HK-2 (cell line): ENCODE data around the gene TNRC6B.
A peak's percentile ranks its signal among the peaks of the same experiment; 100 is the strongest.
"Not testable (repeated sequence)": the region's sequence is repeated elsewhere in the genome, so short reads cannot be mapped to it uniquely, and the experiment has no call there.

ENCODE experiments used
- DNase-seq: peaks from one replicate; pipeline ENCODE4 v3.0.0-alpha.2; 2018; ENCODE audit not compliant: unreplicated experiment

TNRC6B gene

GRCh38 chr22:40347300-40347699, 169.6 kb downstream of the TNRC6B start:
- no peak for DNase-seq

- peak; percentile 28 for DNase-seq
These were observed 170.4 kb downstream of the TNRC6B start for GRCh38 chr22:40348025-40348658.

GRCh38 chr22:40352763-40353162, 175.0 kb downstream of the TNRC6B start:
- no peak for DNase-seq

- DNase-seq = no peak
These were observed 183.4 kb downstream of the TNRC6B start for GRCh38 chr22:40361100-40361499.

- DNase-seq = no peak
These were observed 185.3 kb downstream of the TNRC6B start for GRCh38 chr22:40363059-40363458.

GRCh38 chr22:40364431-40364830, 186.7 kb downstream of the TNRC6B start:
- no peak for DNase-seq

GRCh38 chr22:40366068-40366467, 188.3 kb downstream of the TNRC6B start:
- no peak for DNase-seq

- DNase-seq = no peak
These were observed 189.6 kb downstream of the TNRC6B start for GRCh38 chr22:40367342-40367741.

- DNase-seq = no peak
These were observed 190.3 kb downstream of the TNRC6B start for GRCh38 chr22:40368016-40368415.

GRCh38 chr22:40368836-40369235, 191.1 kb downstream of the TNRC6B start:
- no peak for DNase-seq

GRCh38 chr22:40374567-40374966, 196.8 kb downstream of the TNRC6B start:
- no peak for DNase-seq

- no peak for DNase-seq
These were observed 198.4 kb downstream of the TNRC6B start for GRCh38 chr22:40376149-40376548.

- DNase-seq = no peak
These were observed 200.2 kb downstream of the TNRC6B start for GRCh38 chr22:40377931-40378330.

GRCh38 chr22:40378448-40378847, 200.7 kb downstream of the TNRC6B start:
- not testable (repeated sequence) for DNase-seq

GRCh38 chr22:40381461-40381860, 203.7 kb downstream of the TNRC6B start:
- no peak for DNase-seq

GRCh38 chr22:40383905-40384304, 206.2 kb downstream of the TNRC6B start:
- no peak for DNase-seq

GRCh38 chr22:40385036-40385782, 207.5 kb downstream of the TNRC6B start:
- no peak for DNase-seq
